Astrocyte (in vitro differentiated cells and primary cell): ENCODE results near the gene AJAP1.

Experiments used
- CTCF ChIP-seq: IDR thresholded peaks from 2 replicates; pipeline ENCODE4 v1.5.1; 2011; ENCODE audit warnings: low read depth, mild to moderate bottlenecking, inconsistent platforms, low read length, moderate library complexity; ENCODE audit not compliant: insufficient read depth
- EZH2 ChIP-seq: IDR thresholded peaks from 2 replicates; pipeline ENCODE4 v1.6.1; 2012; ENCODE audit warnings: mild to moderate bottlenecking, low read length, inconsistent platforms; ENCODE audit not compliant: insufficient read depth

GRCh38 chr1:4671828-4672227 is 17.4 kb downstream of the AJAP1 start:
- no peak for TF ChIP-seq CTCF
- no peak for TF ChIP-seq EZH2
